Fibroblast of upper back skin (primary cell): ENCODE results near the gene IGSF10.

Experiments used
- DNase-seq: peaks from one replicate; pipeline ENCODE4 v3.0.0-alpha.2; 2013

Gene IGSF10

GRCh38 chr3:151459358-151459757, 1.5 kb downstream of the IGSF10 start:
- no peak for DNase-seq

GRCh38 chr3:151456065-151456464, 4.8 kb downstream of the IGSF10 start:
- no peak for DNase-seq

- DNase-seq, result no peak
Observed at GRCh38 chr3:151452841-151453240, 8.0 kb downstream of the IGSF10 start.

GRCh38 chr3:151452368-151452767, 8.5 kb downstream of the IGSF10 start:
- no peak for DNase-seq

- DNase-seq, result no peak
Observed at GRCh38 chr3:151446002-151446340, 14.9 kb downstream of the IGSF10 start.

GRCh38 chr3:151445273-151446001, 15.4 kb downstream of the IGSF10 start:
- DNase-seq, result peak; percentile 87

- peak; percentile 26 for DNase-seq
Observed at GRCh38 chr3:151443583-151443982, 17.3 kb downstream of the IGSF10 start.

GRCh38 chr3:151440940-151441339, 19.9 kb downstream of the IGSF10 start:
- no peak for DNase-seq

- peak; percentile 79 for DNase-seq
Observed at GRCh38 chr3:151439652-151440125, 21.2 kb downstream of the IGSF10 start.

GRCh38 chr3:151437906-151438305, 23.0 kb downstream of the IGSF10 start:
- no peak for DNase-seq

- no peak for DNase-seq
Observed at GRCh38 chr3:151436675-151437446, 24.0 kb downstream of the IGSF10 start.

GRCh38 chr3:151434151-151434890, 26.5 kb downstream of the IGSF10 start:
- peak; percentile 86 for DNase-seq

GRCh38 chr3:151432616-151433372, 28.1 kb downstream of the IGSF10 start:
- DNase-seq, result no peak

- peak; percentile 47 for DNase-seq
Observed at GRCh38 chr3:151431940-151432339, 28.9 kb downstream of the IGSF10 start.

GRCh38 chr3:151430821-151431484, 29.9 kb downstream of the IGSF10 start:
- no peak for DNase-seq

- DNase-seq, result no peak
Observed at GRCh38 chr3:151428386-151428785, 32.5 kb downstream of the IGSF10 start.

- DNase-seq, result no peak
Observed at GRCh38 chr3:151426341-151426657, 34.6 kb downstream of the IGSF10 start.

GRCh38 chr3:151425627-151426340, 35.1 kb downstream of the IGSF10 start:
- DNase-seq, result peak; percentile 50

- no peak for DNase-seq
Observed at GRCh38 chr3:151423091-151423490, 37.8 kb downstream of the IGSF10 start.

- no peak for DNase-seq
Observed at GRCh38 chr3:151421938-151422337, 38.9 kb downstream of the IGSF10 start.

GRCh38 chr3:151419806-151420205, 41.1 kb downstream of the IGSF10 start:
- no peak for DNase-seq

GRCh38 chr3:151415289-151415688, 45.6 kb downstream of the IGSF10 start:
- no peak for DNase-seq
